HG02763 (cell line): Measurements from ENCODE around the gene NEK2.

Experiments used
- ATAC-seq: cut with Tn5 transposase; IDR thresholded peaks from one replicate; pipeline ENCODE4 v1.9.1; 2021; ENCODE audit warnings: mild to moderate bottlenecking, moderate library complexity; ENCODE audit not compliant: unreplicated experiment

Gene NEK2

DNA sequence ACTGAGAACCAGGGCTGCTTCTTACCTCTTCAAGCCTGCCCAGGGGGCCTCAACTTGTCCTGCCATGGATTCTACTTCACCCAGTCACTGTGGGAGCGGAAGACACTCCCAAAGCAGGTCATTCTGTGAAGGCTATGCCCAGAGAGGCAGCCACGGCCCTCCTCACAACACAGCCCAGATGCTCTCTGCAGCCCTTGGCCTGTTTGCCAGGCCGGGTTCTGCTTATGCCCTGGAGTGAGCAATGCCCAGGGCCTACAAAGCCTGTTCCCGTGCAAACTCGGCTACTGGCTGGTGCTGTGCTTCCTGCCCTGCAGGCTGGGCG, 62.7 kb downstream of the NEK2 start:
- ATAC-seq: no peak
